Suppressor macrophage (primary cell): Measurements from ENCODE around the gene CENPC.
"Not testable (repeated sequence)": the region's sequence is repeated elsewhere in the genome, so short reads cannot be mapped to it uniquely, and the experiment has no call there.

Experiments
- DNase-seq, 4 experiments: peaks; one replicate each; pipeline ENCODE4 v3.0.0-alpha.2; 2020 to 2022

CENPC gene

GRCh38 chr4:67466751-67467150, 78.6 kb downstream of the CENPC start:
- no peak for DNase-seq

- DNase-seq, result no peak
These were observed 79.6 kb downstream of the CENPC start for GRCh38 chr4:67465763-67466052.

DNA sequence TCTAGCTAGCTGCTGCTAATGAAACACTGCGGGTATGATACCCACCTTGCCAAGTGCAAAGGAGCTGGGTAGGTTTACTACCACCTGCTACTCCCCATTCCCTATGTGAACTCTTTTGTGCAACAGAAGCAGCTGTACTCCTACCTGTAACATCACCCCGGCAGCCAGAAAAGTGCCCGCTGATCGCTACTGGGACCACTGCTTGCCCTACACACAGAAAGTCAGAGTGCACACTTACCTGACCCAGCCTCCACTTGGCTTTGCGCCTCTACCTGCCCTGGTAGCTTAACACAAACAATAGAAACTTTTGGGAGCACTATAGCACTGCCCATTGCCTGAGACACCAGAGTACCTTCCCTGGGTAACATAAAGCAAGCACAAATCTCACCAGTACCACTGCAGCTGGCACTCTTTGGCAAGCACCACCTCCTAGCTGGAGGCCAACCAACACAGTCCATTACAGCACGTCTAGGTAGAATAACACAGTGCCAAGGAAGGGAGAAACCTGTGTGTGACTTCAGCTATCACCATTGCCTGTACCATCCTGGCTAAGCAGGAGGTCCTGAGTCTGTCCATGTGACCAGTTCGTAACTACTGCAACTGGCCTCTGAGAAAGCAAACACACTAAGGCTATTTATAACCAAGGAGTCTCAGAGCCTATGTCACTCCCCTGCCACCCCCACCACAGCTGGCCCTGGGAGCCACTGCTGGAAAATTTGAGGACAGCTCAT, 80.1 kb downstream of the CENPC start:
- no peak for DNase-seq

DNA sequence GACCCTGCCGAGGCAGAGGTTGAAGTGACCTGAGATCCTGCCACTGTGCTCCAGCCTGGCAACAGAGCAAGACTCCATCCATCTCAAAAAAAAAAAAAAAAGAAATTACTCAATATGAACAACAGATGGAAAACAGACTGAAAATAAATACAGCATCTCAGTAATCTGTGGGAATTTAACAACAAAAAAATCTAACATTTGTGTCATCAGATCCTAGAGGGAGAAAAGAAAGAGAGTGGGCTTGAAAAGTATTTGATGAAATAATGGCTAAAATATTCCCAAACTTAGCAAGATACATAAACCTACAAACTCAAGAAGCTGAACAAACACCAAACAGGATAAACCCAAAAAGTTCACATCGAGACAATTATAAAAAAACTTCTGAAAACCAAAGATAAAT, 84.7 kb downstream of the CENPC start:
- no peak for DNase-seq

DNA sequence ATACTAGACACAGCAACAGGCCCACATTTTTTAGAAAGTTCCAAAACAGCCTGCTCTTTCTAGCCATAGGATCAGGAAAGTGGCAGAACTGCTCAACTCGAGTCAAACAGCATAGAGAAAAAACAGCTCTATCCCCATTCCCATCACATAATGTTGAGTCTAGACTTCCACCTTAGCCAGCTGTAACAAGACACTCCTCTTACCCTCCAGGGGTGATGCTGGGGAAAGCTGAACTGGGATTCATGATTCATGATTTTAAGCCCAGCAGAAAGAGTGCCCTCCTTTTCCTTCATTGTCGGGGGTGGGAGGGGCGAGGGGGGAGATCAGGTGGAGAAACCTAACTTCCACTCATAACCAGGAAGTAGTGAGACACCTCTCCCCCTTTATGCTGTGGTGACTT, 86.1 kb downstream of the CENPC start:
- no peak for DNase-seq

GRCh38 chr4:67456577-67457196, 88.6 kb downstream of the CENPC start:
- no peak for DNase-seq

- DNase-seq, result not testable (repeated sequence)
These were observed 92.5 kb downstream of the CENPC start for GRCh38 chr4:67452846-67453205.

- peak; percentile 74 to 86 (median 77) for DNase-seq
These were observed 93.0 kb downstream of the CENPC start for GRCh38 chr4:67452100-67452845.

DNA sequence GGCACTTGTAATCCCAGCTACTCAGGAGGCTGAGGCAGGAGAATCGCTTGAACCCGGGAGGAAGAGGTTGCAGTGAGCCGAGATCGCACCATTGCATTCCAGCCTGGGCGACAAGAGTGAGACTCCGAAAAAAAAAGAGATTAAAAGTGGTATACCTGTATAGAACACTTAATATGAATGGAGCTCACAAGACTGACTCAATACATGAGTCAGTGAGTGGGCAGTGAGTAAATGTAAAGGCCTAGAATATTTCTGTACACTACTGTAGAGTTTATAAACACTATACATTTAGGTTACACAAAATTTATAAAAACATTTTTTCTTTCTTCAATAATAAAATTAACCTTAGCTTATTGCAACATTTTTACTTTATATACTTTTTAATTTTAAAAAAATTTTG, 93.8 kb downstream of the CENPC start:
- peak in 2 of 4 experiments; percentile 6 to 8 for DNase-seq

- DNase-seq, result no peak
These were observed 96.7 kb downstream of the CENPC start for GRCh38 chr4:67448621-67449020.

DNA sequence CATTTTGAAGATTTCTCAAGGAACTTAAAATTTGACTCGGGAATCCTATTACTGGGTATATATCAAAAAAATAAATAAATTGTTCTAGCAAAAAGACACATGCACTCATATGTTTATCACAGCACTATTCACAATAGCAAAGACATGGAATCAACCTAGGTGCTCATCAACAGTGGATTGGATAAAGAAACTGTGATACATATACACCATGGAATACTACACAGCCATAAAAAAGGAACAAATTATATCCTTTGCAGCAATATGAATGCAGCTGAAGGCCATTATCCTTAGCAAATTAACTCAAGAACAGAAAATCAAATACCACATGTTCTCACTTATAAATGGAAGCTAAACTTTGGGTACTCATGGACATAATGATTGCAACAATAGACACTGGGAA, 97.4 kb downstream of the CENPC start:
- DNase-seq, result no peak

- DNase-seq, result peak in 2 of 4 experiments; percentile 8
These were observed 98.5 kb downstream of the CENPC start for GRCh38 chr4:67446811-67447210.

DNA sequence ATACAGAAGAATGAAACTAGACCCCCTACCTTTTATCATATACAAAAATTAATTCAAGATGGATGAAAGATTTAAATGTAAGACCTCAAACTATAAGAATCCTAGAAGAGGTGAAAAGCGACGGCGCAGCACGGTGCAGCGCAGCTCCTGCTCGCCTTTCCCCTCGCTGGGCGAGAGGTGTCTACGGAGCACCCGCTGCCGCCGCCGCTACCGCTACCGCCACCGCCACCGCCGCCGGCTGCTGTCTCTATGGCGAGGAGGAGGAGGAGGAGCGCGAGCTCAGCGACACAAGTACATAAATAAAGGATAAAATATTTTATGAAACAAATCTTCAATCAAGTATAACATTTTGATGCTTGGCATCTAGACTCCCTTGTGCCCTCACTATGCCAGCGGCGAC, 99.4 kb downstream of the CENPC start:
- not testable (repeated sequence) for DNase-seq

- no peak for DNase-seq
These were observed 106.3 kb downstream of the CENPC start for GRCh38 chr4:67438975-67439374.

- DNase-seq, result peak in 2 of 4 experiments; percentile 27 to 37
These were observed 107.2 kb downstream of the CENPC start for GRCh38 chr4:67437974-67438713.

GRCh38 chr4:67436742-67437141, 108.6 kb downstream of the CENPC start:
- DNase-seq, result no peak

GRCh38 chr4:67430989-67431388, 114.3 kb downstream of the CENPC start:
- DNase-seq, result no peak

DNA sequence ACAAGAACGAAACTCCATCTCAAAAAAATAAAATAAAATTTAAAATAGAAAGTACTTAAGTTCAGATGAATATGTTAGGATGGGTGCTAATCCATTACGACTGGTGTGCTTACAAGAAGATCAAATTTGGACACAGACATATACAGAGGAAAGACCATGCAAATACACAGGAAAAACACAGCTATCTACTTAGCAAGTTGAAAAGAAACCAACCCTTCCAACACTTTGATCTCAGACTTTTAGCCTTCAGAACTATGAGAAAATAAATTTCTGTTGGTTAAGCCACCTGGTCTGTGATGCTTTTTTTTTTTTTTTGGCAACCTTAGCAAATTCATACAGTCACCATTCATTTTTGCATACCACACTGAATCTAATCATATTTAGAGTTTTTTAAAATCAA, 116.5 kb downstream of the CENPC start:
- DNase-seq, result no peak
